ENCODE results near the gene KDM5B. TPM values are rescaled to one million over a fixed set of nuclear protein-coding genes. Genes with fewer than 3 reads are reported as not detected.

Gene KDM5B
- total RNA-seq, 1 experiment from 2014 or later, result 44.6 TPM

GRCh38 chr1:202843081-202843480 is 34.9 kb upstream of the KDM5B start (continued):
- TF ChIP-seq REST (IDR thresholded peaks at IDR 0.05; ENCODE audit: low read depth), result no peak
- no peak for TF ChIP-seq ZNF274 (IDR thresholded peaks at IDR 0.05; ENCODE audit: low read depth, low read length)
- TF ChIP-seq SIN3A (IDR thresholded peaks at IDR 0.05; ENCODE audit: low read depth), result no peak
- TF ChIP-seq TCF7L2 (IDR thresholded peaks at IDR 0.05; ENCODE audit: borderline replicate concordance, extremely low read depth, insufficient read depth, insufficient read length), result no peak
- TF ChIP-seq SP1 (IDR thresholded peaks at IDR 0.05; ENCODE audit: low read depth), result no peak
- TF ChIP-seq MAX (IDR thresholded peaks at IDR 0.05), result no peak

- H4K20me1 ChIP-seq (ENCODE audit: insufficient read depth), result no peaks in the 10 kb centered on the region
Observed at GRCh38 chr1:202837746-202838262, 29.6 kb upstream of the KDM5B start.

More at GRCh38 chr1:202837746-202838262, 29.6 kb upstream of the KDM5B start:
- H3K36me3 ChIP-seq (ENCODE audit: control insufficient read depth in 1 of 2, insufficient read depth in 2 of 2, low read length in 2 of 2), result no peaks in the 10 kb centered on the region
- ChIA-PET RAD21 (ENCODE audit: low non-redundant PET in 1 of 2, low total read pairs in 2 of 2, uncharacterized antibody in 2 of 2, unreplicated experiment in 2 of 2) (no interaction called here), CTCF (no interaction called here), POLR2A (no interaction called here)
- H3K79me2 ChIP-seq (ENCODE audit: insufficient read depth, low read length), result no peaks in the 10 kb centered on the region
- intact Hi-C loops (cut with micrococcal nuclease), result no loop called here
- ATAC-seq, result no peak
- no TSS peak for BruUV-seq (replicated peaks)
- no peak overlapping the region for H3K9ac ChIP-seq (ENCODE audit: low read length)
- H3K9me3 ChIP-seq (ENCODE audit: control insufficient read depth in 1 of 2, insufficient read depth in 1 of 2, low read depth in 1 of 2, low read length in 2 of 2), result no peaks in the 10 kb centered on the region
- peaks cover 5% of the 10 kb centered on the region; the same call in 1 of the 2 replicates for H3K27me3 ChIP-seq (ENCODE audit: insufficient read depth, low read length)
- no peak overlapping the region for H3K4me3 ChIP-seq (replicated peaks in 1 of 2; ENCODE audit: low read depth in 1 of 2, low read length in 2 of 2)
- peaks cover 0 to 4% of the 10 kb centered on the region in 2 experiments; a peak in 1 of 4 replicates for H3K4me1 ChIP-seq (ENCODE audit: control insufficient read depth in 1 of 2, insufficient read depth in 2 of 2, low read length in 2 of 2)
- no peak for DNase-seq (ENCODE audit: low read depth, low spot score)
- H3K27ac ChIP-seq (ENCODE audit: low read depth, low read length), result no peak overlapping the region
- no peak overlapping the region for H3K4me2 ChIP-seq (ENCODE audit: low read length)
- TF ChIP-seq SRF (IDR thresholded peaks at IDR 0.05; ENCODE audit: low read depth) (no peak), JUND (IDR thresholded peaks at IDR 0.05) (no peak), ZBTB33 (IDR thresholded peaks at IDR 0.05; ENCODE audit: extremely low read depth, insufficient replicate concordance, low read length) (no peak), FOSL1 (IDR thresholded peaks at IDR 0.05; ENCODE audit: low read depth) (no peak)
- no peak overlapping the region for H2AFZ ChIP-seq (ENCODE audit: low read depth, low read length, poor library complexity, severe bottlenecking)
- no peaks in the 10 kb centered on the region for H3K9me2 ChIP-seq (ENCODE audit: insufficient read depth)

Measured in HCT116 (cell line).